ENCODE measurements around the gene NAIF1. TPM values are rescaled to one million over a fixed set of nuclear protein-coding genes. Genes with fewer than 3 reads are reported as not detected.
A peak's percentile ranks its signal among the peaks of the same experiment; 100 is the strongest.

Gene NAIF1
- total RNA-seq, 1 donor from 2014 or later = 10.8 TPM

- TF ChIP-seq CTCF (IDR thresholded peaks at IDR 0.05; ENCODE audit: unreplicated experiment) = no peak
- Mint-ChIP-seq H3K36me3 (ENCODE audit: insufficient read depth) (peaks cover 9% of the 10 kb centered on the region), H3K27ac (peak overlapping the region; percentile 100), H3K9me3 (ENCODE audit: low read depth) (no peaks in the 10 kb centered on the region), H3K4me1 (ENCODE audit: low read depth) (peaks cover 21% of the 10 kb centered on the region), H3K27me3 (no peaks in the 10 kb centered on the region), H3K4me3 (ENCODE audit: low read depth) (no peak overlapping the region)
- DNase-seq (ENCODE audit: low spot score, unreplicated experiment) = no peak
Measured at GRCh38 chr9:128099932-128100491, 32.9 kb upstream of the NAIF1 start.

- no peaks in the 10 kb centered on the region for H3K9me3 Mint-ChIP-seq (ENCODE audit: low read depth)
Measured at GRCh38 chr9:128099231-128099931, 32.3 kb upstream of the NAIF1 start.

GRCh38 chr9:128098297-128099230 is 31.4 kb upstream of the NAIF1 start:
- Mint-ChIP-seq H3K36me3 (ENCODE audit: insufficient read depth) (peaks cover 9% of the 10 kb centered on the region), H3K9me3 (ENCODE audit: low read depth) (no peaks in the 10 kb centered on the region), H3K27me3 (no peaks in the 10 kb centered on the region), H3K27ac (peak overlapping the region; percentile 100), H3K4me1 (ENCODE audit: low read depth) (peaks cover 24% of the 10 kb centered on the region), H3K4me3 (ENCODE audit: low read depth) (peak overlapping the region; percentile 89)
- no peak for TF ChIP-seq CTCF (IDR thresholded peaks at IDR 0.05; ENCODE audit: unreplicated experiment)
- DNase-seq (ENCODE audit: low spot score, unreplicated experiment) = peak; percentile 68

More at GRCh38 chr9:128099231-128099931, 32.3 kb upstream of the NAIF1 start:
- Mint-ChIP-seq H3K27me3 (no peaks in the 10 kb centered on the region), H3K27ac (peak overlapping the region; percentile 100), H3K36me3 (ENCODE audit: insufficient read depth) (peaks cover 9% of the 10 kb centered on the region), H3K4me1 (ENCODE audit: low read depth) (peaks cover 21% of the 10 kb centered on the region), H3K4me3 (ENCODE audit: low read depth) (peak overlapping the region; percentile 89)
- DNase-seq (ENCODE audit: low spot score, unreplicated experiment) = no peak
- TF ChIP-seq CTCF (IDR thresholded peaks at IDR 0.05; ENCODE audit: unreplicated experiment) = no peak

- Mint-ChIP-seq H3K27ac (peak overlapping the region; percentile 100), H3K9me3 (ENCODE audit: low read depth) (no peaks in the 10 kb centered on the region), H3K4me3 (ENCODE audit: low read depth) (peak overlapping the region; percentile 89), H3K4me1 (ENCODE audit: low read depth) (peaks cover 24% of the 10 kb centered on the region), H3K36me3 (ENCODE audit: insufficient read depth) (peaks cover 6% of the 10 kb centered on the region), H3K27me3 (no peaks in the 10 kb centered on the region)
- TF ChIP-seq CTCF (IDR thresholded peaks at IDR 0.05; ENCODE audit: unreplicated experiment) = no peak
- no peak for DNase-seq (ENCODE audit: low spot score, unreplicated experiment)
Measured at GRCh38 chr9:128097543-128098296, 30.6 kb upstream of the NAIF1 start.
